Posterior cingulate gyrus (tissue), 11 donors: ENCODE measurements around the gene NID2.

ENCODE experiments used
- DNase-seq, 10 donors: peaks; one replicate each; pipeline versions ENCODE4 v3.0.0 to v3.0.0-alpha.2; 2020 to 2021; ENCODE audit warnings: mixed read lengths in 3 of 10
- intact Hi-C: fragments of 100-400 bp; cut with DNase I; formaldehyde crosslinking; loops from one replicate; pipeline ENCODE4 v1.15.1; 2023

Gene NID2

DNA sequence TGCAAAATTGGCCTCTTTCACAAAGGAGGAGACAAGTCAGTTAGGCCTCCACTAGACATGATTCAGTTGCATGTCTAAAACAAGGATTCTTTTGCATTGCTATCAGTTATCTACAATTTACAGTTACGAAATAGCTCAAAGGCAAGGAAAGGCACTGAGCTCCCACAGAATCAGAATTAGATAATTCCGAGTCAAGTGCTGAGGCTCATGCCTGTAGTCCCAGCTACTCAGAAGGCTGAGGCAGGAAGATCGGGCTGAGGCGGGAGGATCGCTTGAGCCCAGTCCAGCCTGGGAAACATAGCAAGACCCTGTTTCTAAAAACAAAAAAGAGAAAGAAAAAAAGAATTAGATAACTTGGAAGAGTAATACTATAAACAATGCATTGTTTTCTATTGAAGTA is 91.8 kb downstream of the NID2 start:
- intact Hi-C loops, result loop anchor here (5.0 to 10.0 kb wide), 2 partner anchors 195 to 692 kb away; no protein-coding TSS in a partner anchor

DNA sequence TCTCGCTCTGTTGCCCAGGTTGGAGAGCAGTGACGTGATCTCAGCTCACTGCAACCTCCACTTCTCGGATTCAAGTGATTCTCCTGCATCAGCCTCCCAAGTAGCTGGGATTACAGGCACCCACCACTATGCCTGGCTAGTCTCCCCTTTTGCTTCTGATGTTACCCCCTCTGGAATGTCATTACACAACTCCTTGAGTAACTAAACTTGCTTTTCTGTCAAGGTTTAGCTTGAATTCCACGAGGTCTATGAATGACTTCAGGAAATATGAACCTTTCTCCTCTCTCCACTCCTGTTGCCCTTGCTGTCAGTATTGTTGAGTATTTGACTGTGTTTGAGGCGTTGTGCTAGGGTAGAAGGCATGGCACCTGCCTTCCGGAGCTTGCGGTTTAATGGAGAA is 96.3 kb downstream of the NID2 start:
- intact Hi-C loops, result loop anchor here (10.0 kb wide), 1 partner anchor 688 kb away; no protein-coding TSS in a partner anchor
- no peak for DNase-seq

More for the DNA sequence above, 91.8 kb downstream of the NID2 start:
- no peak for DNase-seq

- intact Hi-C loops, result loop anchor here (10.0 kb wide), 1 partner anchor 685 kb away; no protein-coding TSS in a partner anchor
- DNase-seq, result no peak
Observed at GRCh38 chr14:51969852-51970540, 98.9 kb downstream of the NID2 start.

GRCh38 chr14:51967521-51967920 is 101.3 kb downstream of the NID2 start:
- intact Hi-C loops, result no loop called here
- DNase-seq, result no peak

DNA sequence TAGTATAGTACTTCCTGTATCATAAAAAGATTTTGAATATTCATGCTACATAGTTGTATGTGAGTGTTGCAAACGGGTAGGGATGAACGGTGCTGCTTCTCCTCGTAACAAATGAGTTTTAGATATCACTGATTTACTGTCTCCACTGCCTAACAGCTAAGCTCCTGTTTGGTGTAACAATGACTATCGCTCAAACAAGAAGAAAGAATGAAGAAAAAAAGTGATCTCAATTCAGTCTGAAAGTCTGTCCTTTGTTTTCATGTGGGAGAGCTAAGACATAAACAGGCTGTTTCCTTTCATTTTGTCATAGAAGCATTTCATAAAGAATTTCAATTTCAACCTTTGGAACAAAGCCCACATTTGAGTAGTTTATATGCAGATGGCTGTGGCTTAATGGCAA is 105.6 kb downstream of the NID2 start:
- DNase-seq, result no peak
- intact Hi-C loops, result no loop called here

GRCh38 chr14:51962711-51963110 is 106.1 kb downstream of the NID2 start:
- DNase-seq, result no peak
- intact Hi-C loops, result no loop called here

DNA sequence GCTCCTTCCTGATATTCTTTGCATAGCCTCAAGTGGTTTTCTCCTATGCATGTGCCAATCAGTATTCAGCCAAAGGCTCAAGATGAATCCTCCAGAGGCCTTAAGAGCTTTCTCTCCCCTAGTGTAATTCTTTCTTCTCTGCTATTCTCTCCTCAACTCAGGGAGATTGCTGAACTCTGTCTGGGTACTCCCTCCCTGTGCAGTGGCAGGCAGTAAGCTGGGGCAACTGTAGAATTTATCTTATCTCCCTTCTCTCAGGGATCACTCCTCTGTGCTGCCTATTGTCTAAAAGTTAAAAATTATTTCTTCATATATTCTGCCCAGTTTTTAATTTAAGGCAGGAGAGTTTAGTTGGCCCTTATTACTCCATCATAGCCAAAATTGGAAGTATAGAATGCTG is 108.0 kb downstream of the NID2 start:
- no peak for DNase-seq
- intact Hi-C loops, result no loop called here

DNA sequence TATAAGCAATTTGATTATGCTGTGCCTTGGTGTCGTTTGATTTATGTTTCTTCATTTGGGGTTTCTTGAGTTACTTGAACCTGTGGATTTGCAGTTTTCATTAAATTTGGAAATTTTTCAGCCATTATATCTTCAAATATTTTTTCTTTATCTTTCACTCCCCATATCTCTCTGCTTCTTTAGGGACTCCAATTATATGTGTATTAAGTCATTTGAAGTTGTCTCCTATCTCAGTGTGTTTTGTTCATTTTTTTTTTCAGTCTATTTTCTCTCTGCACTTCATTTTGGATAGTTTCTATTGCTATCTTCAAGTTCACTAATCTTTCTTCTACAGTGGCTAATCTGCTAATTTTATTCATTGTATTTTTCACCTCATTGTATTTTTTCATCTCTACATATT is 108.9 kb downstream of the NID2 start:
- intact Hi-C loops, result no loop called here
- no peak for DNase-seq

- no peak for DNase-seq
Observed at GRCh38 chr14:51957950-51958349, 110.9 kb downstream of the NID2 start.

More at GRCh38 chr14:51957950-51958349, 110.9 kb downstream of the NID2 start:
- intact Hi-C loops, result no loop called here
